ENCODE results near the gene DAAM2. TPM values are rescaled to one million over a fixed set of nuclear protein-coding genes. Genes with fewer than 3 reads are reported as not detected.

The DAAM2 gene
- total and polyA plus RNA-seq, 9 of the 15 experiments (the other 6 are each of a cell fraction or from before 2014, with no cell fraction given): 0.01 to 0.07 TPM; not detected in 7

DNA sequence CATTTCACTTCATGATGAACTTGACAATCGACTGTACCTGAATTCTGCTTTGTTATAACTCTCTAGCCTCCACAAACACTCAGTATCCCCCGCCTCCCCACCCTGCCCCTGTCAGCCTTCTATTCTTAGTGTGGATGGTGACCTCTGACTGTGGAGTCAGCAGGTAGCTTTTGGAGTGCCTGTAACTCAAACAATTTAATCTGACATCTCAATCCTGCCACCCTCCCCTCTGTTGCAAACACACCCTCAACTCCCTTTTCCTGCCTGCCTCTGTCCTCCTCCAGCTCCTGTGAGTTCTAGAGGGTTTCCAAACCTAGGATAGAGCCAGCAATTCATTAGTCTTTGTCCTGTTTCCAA lies 20.3 kb downstream of the DAAM2 start (continued):
- TF ChIP-seq ZMIZ1 (IDR thresholded peaks at IDR 0.05; ENCODE audit: low read depth in 2 of 2, low read length in 2 of 2): no peak
- no peak for TF ChIP-seq POLR2B (IDR thresholded peaks at IDR 0.05; ENCODE audit: low read depth, partially characterized antibody)
- no peak for TF ChIP-seq XRCC5 (IDR thresholded peaks at IDR 0.05; ENCODE audit: low read depth, low read length)
- TF ChIP-seq KLF13 (tag; IDR thresholded peaks at IDR 0.05; ENCODE audit: borderline replicate concordance, low read depth): no peak
- no peak for TF ChIP-seq BRF1 (IDR thresholded peaks at IDR 0.05; ENCODE audit: borderline replicate concordance, extremely low read depth, insufficient read length)
- no peak for TF ChIP-seq PURB (CRISPR knock-in tag; IDR thresholded peaks at IDR 0.05; ENCODE audit: low read depth)

GRCh38 chr6:39812853-39813533 lies 20.8 kb downstream of the DAAM2 start:
- no peak; the same call in 2 of the 3 replicates for ATAC-seq
- no TSS peak for BruUV-seq (replicated peaks)
- no peak overlapping the region for H3K9ac ChIP-seq (ENCODE audit: insufficient read depth in 1 of 2, low read depth in 2 of 2, low read length in 2 of 2)
- no peak for DNase-seq (ENCODE audit: extremely low read depth in 1 of 4, low spot score in 3 of 4)
- no peaks in the 10 kb centered on the region for H3K4me1 ChIP-seq (replicated peaks in 1 of 2; ENCODE audit: control insufficient read depth in 2 of 2, insufficient read depth in 2 of 2, low read length in 2 of 2)
- no peak for FAIRE-seq
- peaks cover 6 to 8% of the 10 kb centered on the region in 2 experiments; a peak in 2 of 5 replicates for H3K27me3 ChIP-seq (ENCODE audit: control insufficient read depth in 2 of 2, insufficient read depth in 2 of 2, low read length in 2 of 2)
- in situ Hi-C loops (cut with MboI): no loop called here
- no peaks in the 10 kb centered on the region for H3K9me1 ChIP-seq (ENCODE audit: control insufficient read depth, insufficient read depth, low read length)
- TF ChIP-seq E2F3 (CRISPR knock-in tag; IDR thresholded peaks at IDR 0.05): no peak
- TF ChIP-seq CTCF (IDR thresholded peaks at IDR 0.05 in 2 of 3, conservative IDR thresholded peaks at IDR 0.05 in 1 of 3; ENCODE audit: insufficient read depth in 2 of 3, low read depth in 1 of 3, low read length in 3 of 3): 0 out of 6 replicates have a peak, but pooled peaks of 1 of the 3 experiments have one; percentile 6
- ChIA-PET CTCF (ENCODE audit: low intra/inter-chr PET ratio) (no interaction called here), POLR2A (no interaction called here)
- H4K20me1 ChIP-seq (replicated peaks; ENCODE audit: control insufficient read depth, insufficient read depth, low read length): 0 out of 2 replicates have a peak, but pooled peaks cover 2% of the 10 kb centered on the region
- under 1% methylated on average over 9 of the region's 9 CpGs for WGBS (ENCODE audit: insufficient coverage, low coverage, missing lambda C conversion rate)
- H3K27ac ChIP-seq (ENCODE audit: extremely low read depth, low read depth, low read length): no peak overlapping the region
- no peaks in the 10 kb centered on the region for H3K9me3 ChIP-seq (replicated peaks; ENCODE audit: control insufficient read depth, insufficient read depth, low read depth, low read length)
- intact Hi-C loops (cut with micrococcal nuclease): no loop called here
- no peaks in the 10 kb centered on the region for H3K36me3 ChIP-seq (ENCODE audit: control insufficient read depth, insufficient read depth, low read length)
- no peak overlapping the region for H2AFZ ChIP-seq (ENCODE audit: low read depth, low read length)
- no peaks in the 10 kb centered on the region for H3K79me2 ChIP-seq (ENCODE audit: control insufficient read depth, insufficient read depth, low read length)
- no peak overlapping the region for H3K4me2 ChIP-seq (ENCODE audit: insufficient read depth, low read length)
- H3K4me3 ChIP-seq: no peak overlapping the region
